ENCODE results near the gene TTC9B. TPM values are rescaled to one million over a fixed set of nuclear protein-coding genes. Genes with fewer than 3 reads are reported as not detected.
"Not testable (repeated sequence)": the region's sequence is repeated elsewhere in the genome, so short reads cannot be mapped to it uniquely, and the experiment has no call there.

Gene TTC9B
- total RNA-seq, 4 donors from 2014 or later: not detected

DNA sequence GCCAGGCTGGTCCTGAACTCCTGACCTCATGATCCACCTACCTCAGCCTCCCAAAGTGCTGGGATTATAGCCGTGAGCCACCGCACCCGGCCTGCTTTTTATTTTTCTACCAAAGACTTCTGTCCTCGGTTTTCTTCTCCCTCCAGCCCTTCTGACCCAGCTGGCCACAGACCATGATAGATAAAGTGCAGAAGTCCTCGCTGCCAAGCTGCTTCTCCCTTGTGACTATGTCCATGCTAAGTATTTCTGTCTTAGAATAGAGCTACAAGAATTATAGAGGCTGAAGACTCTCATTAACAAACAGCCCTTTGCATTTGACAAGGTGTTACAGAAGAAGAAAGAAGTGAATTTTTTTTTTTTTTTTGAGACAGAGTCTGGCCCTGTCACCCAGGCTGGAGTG, 42.4 kb downstream of the TTC9B start:
- 81% methylated on average over 5 of the region's 5 CpGs for WGBS, 2 donors
- no peak for DNase-seq
- H3K27me3 ChIP-seq: peaks cover 0 to 3% (median 0%) of the 10 kb centered on the region in 4 donors
- H3K9me3 ChIP-seq: peaks cover 0 to 12% (median 4%) of the 10 kb centered on the region in 3 donors
- no peak overlapping the region for H3K27ac ChIP-seq
- no peaks in the 10 kb centered on the region for H3K4me1 ChIP-seq
- no peak overlapping the region for H3K4me3 ChIP-seq
- TF ChIP-seq, protein P1, sequence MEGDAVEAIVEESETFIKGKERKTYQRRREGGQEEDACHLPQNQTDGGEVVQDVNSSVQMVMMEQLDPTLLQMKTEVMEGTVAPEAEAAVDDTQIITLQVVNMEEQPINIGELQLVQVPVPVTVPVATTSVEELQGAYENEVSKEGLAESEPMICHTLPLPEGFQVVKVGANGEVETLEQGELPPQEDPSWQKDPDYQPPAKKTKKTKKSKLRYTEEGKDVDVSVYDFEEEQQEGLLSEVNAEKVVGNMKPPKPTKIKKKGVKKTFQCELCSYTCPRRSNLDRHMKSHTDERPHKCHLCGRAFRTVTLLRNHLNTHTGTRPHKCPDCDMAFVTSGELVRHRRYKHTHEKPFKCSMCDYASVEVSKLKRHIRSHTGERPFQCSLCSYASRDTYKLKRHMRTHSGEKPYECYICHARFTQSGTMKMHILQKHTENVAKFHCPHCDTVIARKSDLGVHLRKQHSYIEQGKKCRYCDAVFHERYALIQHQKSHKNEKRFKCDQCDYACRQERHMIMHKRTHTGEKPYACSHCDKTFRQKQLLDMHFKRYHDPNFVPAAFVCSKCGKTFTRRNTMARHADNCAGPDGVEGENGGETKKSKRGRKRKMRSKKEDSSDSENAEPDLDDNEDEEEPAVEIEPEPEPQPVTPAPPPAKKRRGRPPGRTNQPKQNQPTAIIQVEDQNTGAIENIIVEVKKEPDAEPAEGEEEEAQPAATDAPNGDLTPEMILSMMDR (IDR thresholded peaks at IDR 0.05): no peak
- TF ChIP-seq POLR2A (IDR thresholded peaks at IDR 0.05): no peak
- intact Hi-C loops (cut with DNase I): no loop called here
- H3K36me3 ChIP-seq: no peaks in the 10 kb centered on the region

DNA sequence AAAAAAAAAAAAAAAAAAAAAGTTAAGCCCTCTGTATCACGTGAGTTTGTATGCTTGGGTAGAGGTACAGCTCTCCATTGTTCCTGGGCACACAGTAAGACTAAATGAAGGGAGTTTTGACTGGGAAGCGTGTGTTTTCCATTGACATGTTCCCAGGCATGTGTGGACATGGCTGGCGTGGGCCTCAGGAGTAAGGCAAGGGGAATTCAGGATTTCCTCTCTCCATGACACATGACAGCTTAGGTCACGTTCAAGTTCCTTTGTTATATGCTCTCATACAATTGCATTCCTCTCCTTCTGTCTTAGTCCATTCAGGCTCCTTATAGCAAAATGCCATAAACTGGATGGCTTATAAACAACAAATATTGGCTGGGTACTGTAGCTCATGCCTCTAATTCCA, 44.1 kb downstream of the TTC9B start:
- no peak for DNase-seq
- H3K4me3 ChIP-seq: no peak overlapping the region
- TF ChIP-seq POLR2A (IDR thresholded peaks at IDR 0.05): no peak
- TF ChIP-seq, protein P1 (IDR thresholded peaks at IDR 0.05): no peak
- intact Hi-C loops (cut with DNase I): no loop called here
- H3K4me1 ChIP-seq: no peaks in the 10 kb centered on the region
- no peaks in the 10 kb centered on the region for H3K36me3 ChIP-seq
- H3K27ac ChIP-seq: no peak overlapping the region
- WGBS, 2 donors: 26 to 39% methylated on average over 4 of the region's 4 CpGs
- peaks cover 0 to 12% (median 4%) of the 10 kb centered on the region in 3 donors for H3K9me3 ChIP-seq
- H3K27me3 ChIP-seq: peaks cover 0 to 5% (median 0%) of the 10 kb centered on the region in 4 donors

DNA sequence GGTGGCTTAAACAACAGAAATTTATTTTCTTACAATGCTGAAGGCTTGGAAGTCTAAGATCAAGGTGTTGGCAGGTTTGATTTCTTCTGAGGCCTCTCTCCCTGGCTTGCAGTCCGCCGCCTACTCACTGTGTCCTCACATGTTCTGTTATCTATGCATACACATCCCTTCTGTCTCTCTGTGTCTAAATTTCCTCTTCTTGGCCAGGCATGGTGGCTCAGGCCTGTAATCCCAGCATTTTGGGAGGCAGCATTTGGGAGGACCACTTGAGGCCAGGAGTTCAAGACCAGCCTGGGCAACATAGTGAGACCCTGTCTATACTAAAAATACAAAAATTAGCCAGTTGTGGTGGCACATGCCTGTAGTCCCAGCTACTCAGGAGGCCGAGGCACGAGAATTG, 46.9 kb downstream of the TTC9B start:
- H3K4me1 ChIP-seq; H3K36me3 ChIP-seq; H3K27ac ChIP-seq; H3K4me3 ChIP-seq; DNase-seq; intact Hi-C loops (cut with DNase I); H3K9me3 ChIP-seq: not testable (repeated sequence)
- 77 to 90% methylated on average over 2 to 4 of the region's 4 CpGs for WGBS, 2 donors
- H3K27me3 ChIP-seq: peaks cover 0 to 12% (median 0%) of the 10 kb centered on the region in 4 donors

DNA sequence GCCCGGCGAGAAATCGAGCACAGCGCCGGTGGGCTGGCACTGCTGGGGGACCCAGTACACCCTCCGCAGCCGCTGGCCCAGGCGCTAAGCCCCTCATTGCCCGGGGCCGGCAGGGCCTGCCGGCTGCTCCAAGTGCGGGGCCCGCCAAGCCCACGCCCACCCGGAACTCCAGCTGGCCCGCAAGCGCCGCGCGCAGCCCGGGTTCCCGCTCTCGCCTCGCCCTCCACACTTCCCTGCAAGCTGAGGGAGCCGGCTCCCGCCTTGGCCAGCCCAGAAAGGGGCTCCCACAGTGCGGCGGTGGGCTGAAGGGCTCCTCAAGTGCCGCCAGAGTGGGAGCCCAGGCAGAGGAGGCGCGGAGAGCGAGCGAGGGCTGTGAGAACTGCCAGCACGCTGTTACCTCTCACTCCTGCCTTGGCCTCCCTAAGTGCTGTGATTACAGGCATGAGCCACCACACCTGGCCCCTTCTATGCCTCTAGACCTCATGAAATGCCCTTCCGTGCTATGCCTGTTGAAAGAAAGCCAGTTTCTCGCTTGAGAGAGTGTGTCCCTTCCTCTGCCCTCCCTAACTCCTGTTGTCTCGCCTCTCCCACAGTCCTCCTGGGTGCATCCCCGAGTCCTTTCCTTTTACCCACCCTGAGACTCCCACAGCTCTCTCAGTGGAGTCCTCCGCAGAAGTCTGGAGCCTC, 47.7 kb downstream of the TTC9B start:
- H3K4me3 ChIP-seq; DNase-seq; H3K4me1 ChIP-seq; H3K36me3 ChIP-seq; intact Hi-C loops (cut with DNase I); H3K27ac ChIP-seq; H3K9me3 ChIP-seq: not testable (repeated sequence)
- H3K27me3 ChIP-seq: peaks cover 0 to 20% (median 0%) of the 10 kb centered on the region in 4 donors
- 40 to 67% methylated on average over 5 to 9 of the region's 39 CpGs for WGBS, 2 donors

DNA sequence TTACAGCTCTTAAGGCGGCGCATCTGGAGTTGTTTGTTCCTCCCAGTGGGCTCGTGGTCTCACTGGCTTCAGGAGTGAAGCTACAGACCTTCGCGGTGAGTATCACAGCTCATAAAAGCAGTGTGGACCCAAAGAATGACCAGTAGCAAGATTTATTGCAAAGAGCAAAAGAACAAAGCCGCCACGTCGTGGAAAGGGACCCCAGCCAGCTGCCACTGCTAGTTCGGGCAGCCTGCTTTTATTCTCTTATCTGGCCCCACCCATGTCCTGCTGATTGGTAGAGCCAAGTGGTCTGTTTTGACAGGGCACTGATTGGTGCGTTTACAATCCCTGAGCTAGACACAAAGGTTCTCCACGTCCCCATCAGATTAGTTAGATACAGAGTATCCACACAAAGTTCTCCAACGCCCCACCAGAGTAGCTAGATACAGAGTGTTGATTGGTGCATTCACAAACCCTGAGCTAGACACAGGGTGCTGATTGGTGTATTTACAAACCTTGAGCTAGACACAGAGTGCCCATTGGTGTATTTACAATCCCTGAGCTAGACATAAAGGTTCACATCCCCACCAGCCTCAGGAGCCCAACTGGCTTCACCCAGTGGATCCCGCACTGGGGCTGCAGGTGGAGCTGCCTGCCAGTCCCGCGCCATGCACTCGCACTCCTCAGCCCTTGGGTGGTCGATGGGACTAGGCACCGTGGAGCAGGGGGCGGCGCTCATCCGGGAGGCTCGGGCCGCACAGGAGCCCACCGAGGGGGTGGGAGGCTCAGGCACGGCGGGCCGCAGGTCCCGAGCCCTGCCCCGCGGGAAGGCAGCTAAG, 48.5 kb downstream of the TTC9B start:
- peaks cover 0 to 21% (median 0%) of the 10 kb centered on the region in 4 donors for H3K27me3 ChIP-seq
- H3K9me3 ChIP-seq; DNase-seq; H3K4me1 ChIP-seq; intact Hi-C loops (cut with DNase I); H3K4me3 ChIP-seq; H3K27ac ChIP-seq; H3K36me3 ChIP-seq: not testable (repeated sequence)
- 60 to 75% methylated on average over 5 to 12 of the region's 30 CpGs for WGBS, 2 donors

Other genes with a start within 250 kb of the TTC9B start
- gene PSMC4, start 247.2 kb downstream of the TTC9B start, total RNA-seq: 100 to 1,000 TPM in 1 of 4 donors, 10 to 100 TPM in 3; 80.1 to 112 (median 94.8) TPM
- gene ZNF546, start 221.3 kb downstream of the TTC9B start, total RNA-seq: 1 to 10 TPM in 1 of 4 donors, under 1 TPM in 3; 0.53 to 2.5 (median 0.80) TPM
- gene ZNF780B, start 162.2 kb downstream of the TTC9B start, total RNA-seq: 10 to 100 TPM in 1 of 4 donors, 1 to 10 TPM in 3; 3.5 to 14.9 (median 5.6) TPM
- gene ZNF780A, start 127.4 kb downstream of the TTC9B start, total RNA-seq: 10 to 100 TPM; 12.3 to 15.6 (median 13.0) TPM
- gene MAP3K10, start 27.0 kb downstream of the TTC9B start, total RNA-seq: 10 to 100 TPM in 1 of 4 donors, 1 to 10 TPM in 3; 4.8 to 10.1 (median 5.3) TPM
- not detected for gene CCNP, start 8.3 kb upstream of the TTC9B start, total RNA-seq
- gene AKT2, start 67.0 kb upstream of the TTC9B start, total RNA-seq: 10 to 100 TPM; 59.0 to 84.7 (median 69.0) TPM
- 10 to 100 TPM in 2 of 4 donors, 1 to 10 TPM in 2; 10.0 to 14.1 (median 11.7) TPM for gene C19orf47, start 130.0 kb upstream of the TTC9B start, total RNA-seq
- gene PLD3, start 130.3 kb upstream of the TTC9B start, total RNA-seq: 100 to 1,000 TPM in 3 of 4 donors, 10 to 100 TPM in 1; 56.8 to 163 (median 128) TPM
- under 1 TPM in 1 of 4 donors, not detected in 3; 0.19 TPM for gene HIPK4, start 171.8 kb upstream of the TTC9B start, total RNA-seq
- 1 to 10 TPM in 3 of 4 donors, under 1 TPM in 1; 0.70 to 6.1 (median 2.4) TPM for gene PRX, start 195.0 kb upstream of the TTC9B start, total RNA-seq
- 10 to 100 TPM; 10.2 to 24.9 (median 16.2) TPM for gene SERTAD1, start 207.6 kb upstream of the TTC9B start, total RNA-seq
- gene SERTAD3, start 226.0 kb upstream of the TTC9B start, total RNA-seq: 10 to 100 TPM in 3 of 4 donors, 1 to 10 TPM in 1; 8.9 to 17.4 (median 12.0) TPM
- gene BLVRB, start 247.4 kb upstream of the TTC9B start, total RNA-seq: 100 to 1,000 TPM; 177 to 283 (median 236) TPM
- gene SPTBN4, start 248.6 kb upstream of the TTC9B start, total RNA-seq: 1 to 10 TPM in 2 of 4 donors, under 1 TPM in 2; 0.08 to 2.0 (median 1.2) TPM

Data from esophagus squamous epithelium (tissue), 5 donors.